Thymus (tissue), 11 donors: ENCODE measurements around the gene PAF1. TPM values are rescaled to one million over a fixed set of nuclear protein-coding genes. Genes with fewer than 3 reads are reported as not detected.
A peak's percentile ranks its signal among the peaks of the same experiment; 100 is the strongest.

Source experiments
- DNase-seq, 9 donors: peaks; one replicate each; pipeline ENCODE4 v3.0.0-alpha.2; 2013; ENCODE audit warnings: low spot score in 9 of 9, low read depth in 6 of 9, missing footprints in 1 of 9
- H3K27ac ChIP-seq, 2 donors: one replicate each; pipeline ENCODE4 v1.5.1; 2013; ENCODE audit warnings: control low read depth in 1 of 2, low read depth in 1 of 2, low read length in 1 of 2, mild to moderate bottlenecking in 1 of 2, moderate library complexity in 1 of 2
- H3K27me3 ChIP-seq, 2 donors: one replicate each; pipeline ENCODE4 v1.5.1; 2013; ENCODE audit warnings: low read length in 1 of 2; ENCODE audit not compliant: control insufficient read depth in 2 of 2, insufficient read depth in 1 of 2
- H3K36me3 ChIP-seq, 2 donors: one replicate each; pipeline ENCODE4 v1.5.1; 2013; ENCODE audit warnings: low read length in 1 of 2, mild to moderate bottlenecking in 1 of 2, moderate library complexity in 1 of 2; ENCODE audit not compliant: control insufficient read depth in 2 of 2, insufficient read depth in 2 of 2
- H3K4me1 ChIP-seq, 2 donors: one replicate each; pipeline ENCODE4 v1.5.1; 2013; ENCODE audit warnings: low read length in 2 of 2; ENCODE audit not compliant: control insufficient read depth in 2 of 2, insufficient read depth in 2 of 2
- H3K4me3 ChIP-seq, 2 donors: one replicate each; pipeline ENCODE4 v1.5.1; 2013; ENCODE audit warnings: low read length in 2 of 2, control low read depth in 1 of 2, mild to moderate bottlenecking in 1 of 2
- H3K9me3 ChIP-seq, 2 donors: one replicate each; pipeline ENCODE4 v1.5.1; 2013; ENCODE audit warnings: low read length in 1 of 2, mild to moderate bottlenecking in 1 of 2; ENCODE audit not compliant: control insufficient read depth in 2 of 2, insufficient read depth in 1 of 2
- WGBS: extraction: QIAGEN DNeasy Blood & Tissue Kit; methylation state at CpG from one replicate; pipeline ENCODE4 v1.1.7; 2013; 5-methylcytosine and 5-hydroxymethylcytosine counted together
- polyA plus RNA-seq: library from polyadenylated mRNA; stranded (reverse); fragments of 200-250 nt; gene quantifications from one replicate; pipeline ENCODE4 v1.2.3, GENCODE V29; 2013
- total RNA-seq: library from RNA; stranded (reverse); fragments of 120-200 nt; gene quantifications from one replicate; pipeline ENCODE4 v1.2.4, GENCODE V29; 2013
- donor health status: healthy.

The PAF1 gene
- total and polyA plus RNA-seq, 2 donors = 33.4 to 40.1 TPM

DNA sequence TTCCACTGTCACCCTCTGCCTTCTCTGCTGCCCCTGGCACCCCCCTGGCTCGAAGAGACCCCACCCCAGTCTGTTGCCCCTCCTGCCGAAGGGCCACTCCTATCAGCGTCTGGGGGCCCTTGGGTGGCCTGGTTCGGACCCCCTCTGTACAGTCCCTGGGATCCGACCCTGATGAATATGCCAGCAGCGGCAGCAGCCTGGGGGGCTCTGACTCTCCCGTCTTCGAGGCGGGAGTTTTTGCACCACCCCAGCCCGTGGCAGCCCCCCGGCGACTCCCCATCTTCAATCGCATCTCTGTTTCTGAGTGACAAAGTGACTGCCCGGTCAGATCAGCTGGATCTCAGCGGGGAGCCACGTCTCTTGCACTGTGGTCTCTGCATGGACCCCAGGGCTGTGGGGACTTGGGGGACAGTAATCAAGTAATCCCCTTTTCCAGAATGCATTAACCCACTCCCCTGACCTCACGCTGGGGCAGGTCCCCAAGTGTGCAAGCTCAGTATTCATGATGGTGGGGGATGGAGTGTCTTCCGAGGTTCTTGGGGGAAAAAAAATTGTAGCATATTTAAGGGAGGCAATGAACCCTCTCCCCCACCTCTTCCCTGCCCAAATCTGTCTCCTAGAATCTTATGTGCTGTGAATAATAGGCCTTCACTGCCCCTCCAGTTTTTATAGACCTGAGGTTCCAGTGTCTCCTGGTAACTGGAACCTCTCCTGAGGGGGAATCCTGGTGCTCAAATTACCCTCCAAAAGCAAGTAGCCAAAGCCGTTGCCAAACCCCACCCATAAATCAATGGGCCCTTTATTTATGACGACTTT lies 17.7 kb upstream of the PAF1 start:
- H3K4me1 ChIP-seq = peaks cover 31 to 69% of the 10 kb centered on the region in 2 donors
- peaks cover 0 to 6% of the 10 kb centered on the region in 2 donors for H3K9me3 ChIP-seq
- peak overlapping the region; percentile 99 to 100 for H3K4me3 ChIP-seq
- H3K27me3 ChIP-seq = peaks cover 0 to 2% of the 10 kb centered on the region in 2 donors
- WGBS = 75% methylated on average over 20 of the region's 20 CpGs
- DNase-seq = peak in 1 of 9 donors; percentile 27
- H3K27ac ChIP-seq = peak overlapping the region; percentile 100
- peaks cover 15% of the 10 kb centered on the region in 2 donors for H3K36me3 ChIP-seq

DNA sequence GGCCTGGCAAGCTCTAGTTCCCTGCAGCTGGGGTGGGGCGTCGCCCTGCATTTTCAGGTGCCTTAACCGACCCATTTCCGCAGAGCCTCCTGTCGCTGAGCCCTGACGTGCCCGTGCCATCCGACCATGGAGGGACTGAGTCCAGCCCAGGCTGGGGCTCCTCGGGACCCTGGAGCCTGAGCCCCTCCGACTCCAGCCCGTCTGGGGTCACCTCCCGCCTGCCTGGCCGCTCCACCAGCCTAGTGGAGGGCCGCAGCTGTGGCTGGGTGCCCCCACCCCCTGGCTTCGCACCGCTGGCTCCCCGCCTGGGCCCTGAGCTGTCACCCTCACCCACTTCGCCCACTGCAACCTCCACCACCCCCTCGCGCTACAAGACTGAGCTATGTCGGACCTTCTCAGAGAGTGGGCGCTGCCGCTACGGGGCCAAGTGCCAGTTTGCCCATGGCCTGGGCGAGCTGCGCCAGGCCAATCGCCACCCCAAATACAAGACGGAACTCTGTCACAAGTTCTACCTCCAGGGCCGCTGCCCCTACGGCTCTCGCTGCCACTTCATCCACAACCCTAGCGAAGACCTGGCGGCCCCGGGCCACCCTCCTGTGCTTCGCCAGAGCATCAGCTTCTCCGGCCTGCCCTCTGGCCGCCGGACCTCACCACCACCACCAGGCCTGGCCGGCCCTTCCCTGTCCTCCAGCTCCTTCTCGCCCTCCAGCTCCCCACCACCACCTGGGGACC lies 16.9 kb upstream of the PAF1 start:
- DNase-seq = peak in 5 of 9 donors; percentile 60 to 88 (median 75)
- 40% methylated on average over 40 of the region's 40 CpGs for WGBS
- H3K9me3 ChIP-seq = peaks cover 0 to 6% of the 10 kb centered on the region in 2 donors
- peaks cover 38 to 75% of the 10 kb centered on the region in 2 donors for H3K4me1 ChIP-seq
- H3K36me3 ChIP-seq = peaks cover 15% of the 10 kb centered on the region in 2 donors
- H3K27me3 ChIP-seq = peaks cover 0 to 2% of the 10 kb centered on the region in 2 donors
- H3K4me3 ChIP-seq = peak overlapping the region; percentile 99 to 100
- H3K27ac ChIP-seq = peak overlapping the region; percentile 100

DNA sequence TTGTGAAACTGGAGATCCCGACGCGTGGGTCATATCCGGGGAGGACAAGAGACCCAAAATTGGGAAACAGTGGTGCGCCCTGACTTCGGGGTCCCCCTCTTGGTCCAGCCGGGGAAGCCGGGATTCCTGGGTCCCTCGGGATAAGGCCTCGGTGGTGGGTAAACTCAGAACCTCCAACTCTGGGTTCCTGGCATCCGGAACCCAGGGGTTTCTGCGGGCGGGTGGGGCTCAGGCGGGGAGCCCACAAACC lies 16.4 kb upstream of the PAF1 start:
- Histone ChIP-seq H3K9me3 (peaks cover 0 to 6% of the 10 kb centered on the region in 2 donors), H3K27ac (peak overlapping the region; percentile 100), H3K4me3 (peak overlapping the region; percentile 99 to 100), H3K4me1 (peaks cover 42 to 80% of the 10 kb centered on the region in 2 donors), H3K27me3 (peaks cover 0 to 2% of the 10 kb centered on the region in 2 donors), H3K36me3 (peaks cover 15% of the 10 kb centered on the region in 2 donors)
- under 1% methylated on average over 14 of the region's 14 CpGs for WGBS
- no peak for DNase-seq

DNA sequence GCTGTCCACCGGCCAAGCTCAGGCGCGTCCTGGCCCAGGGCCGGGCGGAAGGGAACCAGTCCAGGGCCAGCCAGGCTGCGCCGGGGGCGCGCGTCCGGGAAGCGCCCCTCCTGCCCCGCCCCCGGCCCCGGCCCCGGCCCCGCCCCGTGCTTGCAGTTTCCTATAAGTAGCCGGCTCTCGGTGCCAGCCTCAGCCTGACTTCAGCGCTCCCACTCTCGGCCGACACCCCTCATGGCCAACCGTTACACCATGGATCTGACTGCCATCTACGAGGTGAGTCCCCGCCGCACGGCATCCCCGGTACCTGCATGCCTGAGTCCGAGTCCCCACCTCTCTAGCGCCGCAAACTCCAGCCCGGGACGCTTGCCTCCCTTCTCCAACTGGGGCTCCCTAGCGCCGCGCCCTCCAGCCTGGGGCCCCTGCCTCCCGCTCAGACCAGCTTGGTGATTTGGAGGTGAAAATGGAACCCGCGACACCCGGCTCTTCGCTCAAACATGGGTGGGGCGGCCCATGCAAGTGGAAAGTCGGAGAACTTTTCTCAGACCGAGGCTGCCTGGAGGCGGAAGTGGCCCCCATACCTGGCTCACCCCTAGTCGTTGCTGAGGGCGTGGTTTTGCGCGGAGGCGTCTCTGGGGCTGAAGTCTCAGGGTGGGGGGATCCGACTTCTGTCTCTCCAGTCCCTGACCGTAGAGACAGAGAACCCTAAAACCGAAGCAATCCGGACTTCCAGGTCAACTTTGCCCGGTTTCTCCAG lies 15.9 kb upstream of the PAF1 start, which contains the start of gene ZFP36:
Gene ZFP36 (plus strand): TSS at position 192 of the 754 bp plus-strand sequence. CDS start 58 bp downstream, at position 250.
- Histone ChIP-seq H3K4me3 (peak within 1 kb of the TSS; percentile 99 to 100), H3K27me3 (peaks cover 0 to 2% of the 10 kb centered on the region in 2 donors), H3K27ac (peak within 1 kb of the TSS; percentile 100), H3K9me3 (peaks cover 0 to 6% of the 10 kb centered on the region in 2 donors), H3K4me1 (peaks cover 47 to 85% of the 10 kb centered on the region in 2 donors), H3K36me3 (peaks cover 15% of the 10 kb centered on the region in 2 donors)
- under 1% methylated on average over 56 of the region's 56 CpGs for WGBS
- peak in 6 of 9 donors; percentile 75 to 93 (median 84) for DNase-seq

DNA sequence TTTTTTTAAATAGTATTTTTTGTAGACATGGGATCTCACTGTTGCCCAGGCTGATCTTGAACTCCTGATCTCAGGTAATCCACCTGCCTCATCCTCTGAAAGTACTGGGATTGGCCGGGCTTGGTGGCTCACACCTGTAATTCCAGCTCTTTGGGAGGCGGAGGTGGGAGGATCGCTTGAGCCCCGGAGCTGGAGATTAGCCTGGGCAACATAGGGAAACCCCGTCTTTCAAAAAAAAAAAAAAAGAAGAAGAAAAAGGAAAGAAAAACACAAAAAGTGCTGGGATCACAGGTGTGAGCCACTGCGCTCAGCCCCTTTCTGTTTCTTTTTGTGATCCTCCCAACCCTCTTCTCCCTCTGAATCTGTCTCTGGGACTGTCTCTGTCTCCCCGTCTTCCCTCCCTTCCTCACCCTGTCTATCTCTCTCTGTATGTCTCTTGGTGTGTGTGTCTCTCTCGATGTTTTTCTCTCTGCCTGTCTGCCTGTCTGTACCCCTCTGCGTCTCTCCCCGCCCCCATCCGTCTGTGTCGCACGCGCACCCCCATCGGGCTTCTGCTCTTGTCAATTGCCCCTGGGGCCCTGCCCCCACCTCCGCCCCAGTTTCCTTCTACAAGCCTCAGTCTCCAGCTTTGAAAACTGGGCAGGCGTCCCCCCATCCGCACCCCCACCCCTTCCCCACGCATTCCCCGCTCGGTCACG lies 15.2 kb upstream of the PAF1 start:
- Histone ChIP-seq H3K4me3 (peak overlapping the region; percentile 99 to 100), H3K27ac (peak overlapping the region; percentile 93 to 100), H3K4me1 (peaks cover 51 to 87% of the 10 kb centered on the region in 2 donors), H3K27me3 (peaks cover 0 to 2% of the 10 kb centered on the region in 2 donors), H3K36me3 (peaks cover 15% of the 10 kb centered on the region in 2 donors), H3K9me3 (peaks cover 0 to 6% of the 10 kb centered on the region in 2 donors)
- DNase-seq = peak in 8 of 9 donors; percentile 84 to 97 (median 92)
- 16% methylated on average over 22 of the region's 22 CpGs for WGBS

DNA sequence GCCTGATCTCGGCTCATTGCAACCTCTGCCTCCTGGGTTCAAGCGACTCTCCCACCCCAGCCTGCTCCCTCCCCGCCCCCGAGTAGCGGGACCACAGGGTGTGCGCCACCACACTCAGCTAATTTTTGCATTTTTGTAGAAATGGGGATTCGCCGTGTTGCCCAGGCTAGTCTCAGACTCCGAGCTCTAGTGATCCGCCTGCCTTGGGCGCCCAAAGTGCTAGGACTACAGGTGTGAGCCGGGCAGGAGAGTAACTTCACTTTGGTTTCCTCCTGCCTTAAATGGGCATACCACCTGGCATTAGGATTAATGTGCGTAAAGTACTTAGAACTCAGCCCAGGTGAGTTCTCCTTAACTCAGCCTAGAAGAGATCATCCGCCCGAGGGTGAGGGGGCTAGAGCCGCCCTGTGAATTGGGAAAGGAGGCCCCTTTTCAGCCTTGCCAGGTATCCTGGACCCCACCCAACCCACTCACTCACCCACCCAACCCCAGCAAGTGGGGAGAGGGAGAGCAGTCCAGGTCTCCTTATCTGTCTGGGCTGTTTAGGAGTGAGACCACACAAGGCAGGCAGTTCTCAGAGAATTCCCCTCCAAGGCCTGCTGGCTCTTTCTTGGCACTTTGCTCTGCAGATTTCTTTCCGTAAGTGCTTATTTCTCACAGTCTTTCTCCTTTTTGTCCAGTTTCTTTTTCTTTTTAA lies 14.5 kb upstream of the PAF1 start:
- Histone ChIP-seq H3K9me3 (peaks cover 0 to 6% of the 10 kb centered on the region in 2 donors), H3K4me3 (peak overlapping the region; percentile 99 to 100), H3K27ac (peak overlapping the region; percentile 93 to 100), H3K4me1 (peaks cover 50 to 87% of the 10 kb centered on the region in 2 donors), H3K36me3 (peaks cover 15% of the 10 kb centered on the region in 2 donors), H3K27me3 (peaks cover 0 to 2% of the 10 kb centered on the region in 2 donors)
- DNase-seq = peak in 1 of 9 donors; percentile 30
- 95% methylated on average over 17 of the region's 17 CpGs for WGBS

DNA sequence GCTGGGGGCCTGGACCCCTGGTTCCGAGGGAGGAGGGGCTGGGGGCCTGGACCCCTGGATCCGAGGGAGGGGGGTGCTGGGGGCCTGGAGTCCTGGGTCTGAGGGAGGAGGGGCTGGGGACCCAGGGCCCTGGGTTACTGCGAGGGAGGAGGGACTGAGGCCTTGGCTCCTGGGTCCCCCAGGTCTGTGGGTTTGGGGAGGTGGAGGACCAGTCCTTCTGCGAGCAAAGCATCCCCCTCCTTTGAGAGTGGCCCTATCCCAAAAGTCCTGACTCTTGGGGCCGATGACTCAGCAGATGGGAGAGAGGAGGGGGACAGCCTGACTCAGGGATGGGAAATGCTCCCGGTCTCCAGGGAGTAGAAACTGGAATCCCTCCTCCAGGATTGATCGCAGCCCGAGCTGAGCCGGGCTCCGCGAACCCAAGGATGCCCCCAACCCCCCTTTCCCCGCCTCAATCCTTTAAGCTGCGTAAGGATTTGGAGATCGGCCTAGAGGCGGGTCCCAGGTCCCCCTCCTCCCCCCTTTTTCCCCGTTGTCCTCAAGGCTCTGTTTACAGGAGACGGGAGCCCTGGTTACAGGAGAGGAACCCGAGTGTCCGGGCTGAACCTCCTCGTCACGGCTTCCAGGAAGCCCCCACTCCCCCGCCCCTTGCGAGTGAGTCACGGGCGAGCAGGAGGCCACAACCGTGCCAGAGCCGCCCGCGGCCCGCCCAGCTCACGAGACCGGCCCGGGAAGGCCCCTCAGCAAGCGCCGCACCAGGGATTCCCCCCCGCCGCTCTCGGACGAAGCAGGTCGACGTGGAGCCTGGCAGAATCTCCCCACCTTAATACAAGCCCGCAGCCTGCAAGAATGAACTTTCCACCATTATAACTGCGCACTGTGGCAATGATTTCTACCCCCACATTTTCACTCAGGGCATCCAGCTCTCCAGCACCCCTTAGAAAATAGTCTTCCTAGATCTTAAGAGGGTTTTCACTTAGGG lies 12.7 kb upstream of the PAF1 start:
- Histone ChIP-seq H3K4me1 (peaks cover 48 to 81% of the 10 kb centered on the region in 2 donors), H3K36me3 (peaks cover 16 to 17% of the 10 kb centered on the region in 2 donors), H3K27ac (peak overlapping the region; percentile 94 to 96), H3K27me3 (peaks cover 0 to 2% of the 10 kb centered on the region in 2 donors), H3K4me3 (peak overlapping the region; percentile 49 to 58), H3K9me3 (peaks cover 0 to 6% of the 10 kb centered on the region in 2 donors)
- DNase-seq = peak in 5 of 9 donors; percentile 51 to 81 (median 66)
- 6% methylated on average over 43 of the region's 43 CpGs for WGBS
